HG03354 (cell line): Measurements from ENCODE around the gene PIP5K1B.

Source experiments
- ATAC-seq: cut with Tn5 transposase; IDR thresholded peaks from one replicate; pipeline ENCODE4 v1.9.1; 2021; ENCODE audit warnings: mild to moderate bottlenecking; ENCODE audit not compliant: unreplicated experiment, poor library complexity, severe bottlenecking

Gene PIP5K1B

GRCh38 chr9:68883224-68883623 lies 178.2 kb downstream of the PIP5K1B start:
- ATAC-seq = no peak

GRCh38 chr9:68887232-68887631 lies 182.2 kb downstream of the PIP5K1B start:
- ATAC-seq = no peak

GRCh38 chr9:68894502-68894901 lies 189.5 kb downstream of the PIP5K1B start:
- ATAC-seq = no peak

GRCh38 chr9:68895741-68896478 lies 190.9 kb downstream of the PIP5K1B start:
- peak; percentile 88 for ATAC-seq

GRCh38 chr9:68896486-68896885 lies 191.4 kb downstream of the PIP5K1B start:
- ATAC-seq = peak; percentile 25

GRCh38 chr9:68897577-68898145 lies 192.6 kb downstream of the PIP5K1B start:
- ATAC-seq = no peak

GRCh38 chr9:68898781-68899439 lies 193.9 kb downstream of the PIP5K1B start:
- ATAC-seq = no peak

GRCh38 chr9:68904454-68904853 lies 199.4 kb downstream of the PIP5K1B start:
- no peak for ATAC-seq

- ATAC-seq = no peak
Observed at GRCh38 chr9:68905129-68905528, 200.1 kb downstream of the PIP5K1B start.

GRCh38 chr9:68907910-68908309 lies 202.9 kb downstream of the PIP5K1B start:
- ATAC-seq = no peak

- ATAC-seq = peak; percentile 57
Observed at GRCh38 chr9:68912561-68912960, 207.5 kb downstream of the PIP5K1B start.

- ATAC-seq = no peak
Observed at GRCh38 chr9:68913054-68913453, 208.0 kb downstream of the PIP5K1B start.

GRCh38 chr9:68914751-68915150 lies 209.7 kb downstream of the PIP5K1B start:
- ATAC-seq = no peak

- ATAC-seq = peak; percentile 52
Observed at GRCh38 chr9:68919661-68920060, 214.6 kb downstream of the PIP5K1B start.

GRCh38 chr9:68920921-68921320 lies 215.9 kb downstream of the PIP5K1B start:
- ATAC-seq = no peak

- ATAC-seq = no peak
Observed at GRCh38 chr9:68923480-68923879, 218.4 kb downstream of the PIP5K1B start.

GRCh38 chr9:68925175-68925574 lies 220.1 kb downstream of the PIP5K1B start:
- no peak for ATAC-seq

GRCh38 chr9:68927165-68927564 lies 222.1 kb downstream of the PIP5K1B start:
- ATAC-seq = no peak

- ATAC-seq = no peak
Observed at GRCh38 chr9:68931821-68932220, 226.8 kb downstream of the PIP5K1B start.

- no peak for ATAC-seq
Observed at GRCh38 chr9:68932458-68932857, 227.4 kb downstream of the PIP5K1B start.
